OCI-LY7 (cell line): ENCODE data around the gene FMN2.

Experiments
- CTCF ChIP-seq: fragments of 200-600 bp; sonication (generic); conservative IDR thresholded peaks from 2 replicates; pipeline ENCODE4 v1.5.1; 2014; ENCODE audit warnings: mild to moderate bottlenecking, antibody characterized with exemption, low read length, moderate library complexity, mixed read lengths
- EZH2phosphoT487 ChIP-seq: fragments of 200-600 bp; sonication (generic); IDR thresholded peaks from 2 replicates; pipeline ENCODE4 v1.6.1; 2018; ENCODE audit warnings: low read depth, borderline replicate concordance, mild to moderate bottlenecking, mixed run types, antibody characterized with exemption, low read length, moderate library complexity, mixed read lengths

GRCh38 chr1:240109130-240109529 is 17.4 kb downstream of the FMN2 start:
- no peak for TF ChIP-seq CTCF
- no peak for TF ChIP-seq EZH2phosphoT487
